ENCODE results near the gene FANCG.

The FANCG gene

GRCh38 chr9:35097573-35097972 is 17.8 kb upstream of the FANCG start:
- Histone ChIP-seq H3K27ac (ENCODE audit: extremely low read depth, low read depth, low read length) (no peak overlapping the region), H3K36me3 (ENCODE audit: control insufficient read depth in 2 of 2, insufficient read depth in 1 of 2, low read length in 2 of 2) (peaks cover 0 to 55% of the 10 kb centered on the region in 2 experiments; a peak in 1 of 3 replicates), H3K4me3 (ENCODE audit: low read depth, low read length) (no peak overlapping the region), H3K4me1 (ENCODE audit: control insufficient read depth, insufficient read depth, low read length) (no peaks in the 10 kb centered on the region), H3K9me3 (ENCODE audit: control insufficient read depth, insufficient read depth, low read depth, low read length) (no peaks in the 10 kb centered on the region)
- CTCF ChIA-PET: interaction anchor here (0.6 to 5.4 kb wide), 10 partner anchors 11 to 455 kb away, joined by 3 to 40 read pairs (median 4); partner anchors contain the start of genes ATOSB and FANCG
- no peak for TF ChIP-seq ZBTB11 (tag by site-specific recombination; conservative IDR thresholded peaks at IDR 0.05; ENCODE audit: low read depth)
- peak; percentile 93 for TF ChIP-seq ZNF623 (tag by site-specific recombination; IDR thresholded peaks at IDR 0.05)
- POLR2A ChIA-PET: interaction anchor here (0.6 to 8.1 kb wide), 8 partner anchors 13 to 67 kb away, joined by 3 to 73 read pairs (median 8); partner anchors contain the start of genes ATOSB, FANCG and VCP

- CTCF ChIA-PET: interaction anchor here (0.5 to 5.4 kb wide), 36 partner anchors 9 to 1332 kb away, joined by 3 to 40 read pairs (median 4); partner anchors contain the start of genes ATOSB, FANCG and UNC13B
- Histone ChIP-seq H3K4me1 (ENCODE audit: control insufficient read depth, insufficient read depth, low read length) (no peaks in the 10 kb centered on the region), H3K36me3 (ENCODE audit: control insufficient read depth in 2 of 2, insufficient read depth in 1 of 2, low read length in 2 of 2) (peaks cover 0 to 59% of the 10 kb centered on the region in 2 experiments; a peak in 1 of 3 replicates), H3K9me3 (ENCODE audit: control insufficient read depth, insufficient read depth, low read depth, low read length) (no peaks in the 10 kb centered on the region), H3K27ac (ENCODE audit: extremely low read depth, low read depth, low read length) (peak within 1 kb of the TSS; percentile 84), H3K4me3 (ENCODE audit: low read depth, low read length) (peak within 1 kb of the TSS; percentile 90)
- POLR2A ChIA-PET: interaction anchor here (0.5 to 8.1 kb wide), 7 partner anchors 15 to 464 kb away, joined by 3 to 73 read pairs (median 10); partner anchors contain the start of genes ATOSB, FANCG and VCP
- 0 out of 2 replicates have a peak, but pooled peaks have one; percentile 10 for TF ChIP-seq ZNF585B (tag by site-specific recombination; IDR thresholded peaks at IDR 0.05)
- TF ChIP-seq ZNF2 (tag by site-specific recombination; IDR thresholded peaks at IDR 0.05): peak; percentile 86
- TF ChIP-seq KLF8 (tag by site-specific recombination; IDR thresholded peaks at IDR 0.05): peak; percentile 59; the same call in 1 of the 2 replicates
- peak; percentile 59; the same call in 1 of the 2 replicates for TF ChIP-seq ZNF391 (tag by site-specific recombination; IDR thresholded peaks at IDR 0.05; ENCODE audit: borderline replicate concordance, low read depth)
- TF ChIP-seq BCL11A (tag by site-specific recombination; IDR thresholded peaks at IDR 0.05; ENCODE audit: low read depth): 0 out of 2 replicates have a peak, but pooled peaks have one; percentile 47
- peak; percentile 52 for TF ChIP-seq ZBTB26 (tag by site-specific recombination; optimal IDR thresholded peaks at IDR 0.05)
- no peak for TF ChIP-seq OSR2 (tag by site-specific recombination; IDR thresholded peaks at IDR 0.05)
- peak; percentile 55; the same call in 1 of the 2 replicates for TF ChIP-seq SCRT2 (tag by site-specific recombination; IDR thresholded peaks at IDR 0.05)
- TF ChIP-seq KLF17 (tag by site-specific recombination; IDR thresholded peaks at IDR 0.05): 0 out of 2 replicates have a peak, but pooled peaks have one; percentile 58
- TF ChIP-seq ZNF132 (tag by site-specific recombination; IDR thresholded peaks at IDR 0.05; ENCODE audit: borderline replicate concordance): no peak
- TF ChIP-seq ZNF654 (tag by site-specific recombination; IDR thresholded peaks at IDR 0.05; ENCODE audit: low read depth): peak; percentile 16
- no peak for TF ChIP-seq ZNF174 (tag by site-specific recombination; IDR thresholded peaks at IDR 0.05)
- TF ChIP-seq ZBTB11 (tag by site-specific recombination; conservative IDR thresholded peaks at IDR 0.05; ENCODE audit: low read depth): peak; percentile 94
- TF ChIP-seq, protein P1, sequence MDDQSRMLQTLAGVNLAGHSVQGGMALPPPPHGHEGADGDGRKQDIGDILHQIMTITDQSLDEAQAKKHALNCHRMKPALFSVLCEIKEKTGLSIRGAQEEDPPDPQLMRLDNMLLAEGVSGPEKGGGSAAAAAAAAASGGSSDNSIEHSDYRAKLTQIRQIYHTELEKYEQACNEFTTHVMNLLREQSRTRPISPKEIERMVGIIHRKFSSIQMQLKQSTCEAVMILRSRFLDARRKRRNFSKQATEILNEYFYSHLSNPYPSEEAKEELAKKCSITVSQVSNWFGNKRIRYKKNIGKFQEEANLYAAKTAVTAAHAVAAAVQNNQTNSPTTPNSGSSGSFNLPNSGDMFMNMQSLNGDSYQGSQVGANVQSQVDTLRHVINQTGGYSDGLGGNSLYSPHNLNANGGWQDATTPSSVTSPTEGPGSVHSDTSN (CRISPR knock-in tag; IDR thresholded peaks at IDR 0.05): no peak
- peak; percentile 84 for TF ChIP-seq ZNF501 (tag by site-specific recombination; IDR thresholded peaks at IDR 0.05)
- TF ChIP-seq ZNF561 (tag by site-specific recombination; IDR thresholded peaks at IDR 0.05; ENCODE audit: borderline replicate concordance): peak; percentile 82
- 0 out of 2 replicates have a peak, but pooled peaks have one; percentile 72 for TF ChIP-seq ZBTB7A (tag by site-specific recombination; IDR thresholded peaks at IDR 0.05; ENCODE audit: low read depth)
- TF ChIP-seq, protein P2, sequence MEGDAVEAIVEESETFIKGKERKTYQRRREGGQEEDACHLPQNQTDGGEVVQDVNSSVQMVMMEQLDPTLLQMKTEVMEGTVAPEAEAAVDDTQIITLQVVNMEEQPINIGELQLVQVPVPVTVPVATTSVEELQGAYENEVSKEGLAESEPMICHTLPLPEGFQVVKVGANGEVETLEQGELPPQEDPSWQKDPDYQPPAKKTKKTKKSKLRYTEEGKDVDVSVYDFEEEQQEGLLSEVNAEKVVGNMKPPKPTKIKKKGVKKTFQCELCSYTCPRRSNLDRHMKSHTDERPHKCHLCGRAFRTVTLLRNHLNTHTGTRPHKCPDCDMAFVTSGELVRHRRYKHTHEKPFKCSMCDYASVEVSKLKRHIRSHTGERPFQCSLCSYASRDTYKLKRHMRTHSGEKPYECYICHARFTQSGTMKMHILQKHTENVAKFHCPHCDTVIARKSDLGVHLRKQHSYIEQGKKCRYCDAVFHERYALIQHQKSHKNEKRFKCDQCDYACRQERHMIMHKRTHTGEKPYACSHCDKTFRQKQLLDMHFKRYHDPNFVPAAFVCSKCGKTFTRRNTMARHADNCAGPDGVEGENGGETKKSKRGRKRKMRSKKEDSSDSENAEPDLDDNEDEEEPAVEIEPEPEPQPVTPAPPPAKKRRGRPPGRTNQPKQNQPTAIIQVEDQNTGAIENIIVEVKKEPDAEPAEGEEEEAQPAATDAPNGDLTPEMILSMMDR (tag by site-specific recombination; IDR thresholded peaks at IDR 0.05): peak; percentile 83
These were observed 16.5 kb upstream of the FANCG start, which contains the start of gene PIGO for GRCh38 chr9:35096035-35096849. TSS of gene PIGO (minus strand) at chr9:35096591. CDS start at chr9:35095565, 1,026 bp downstream.

Data from HEK293 (cell line).